A549 treated with GW870086 at 1 μM for 4 hours (cell line): ENCODE data around the gene CD33. TPM values are rescaled to one million over a fixed set of nuclear protein-coding genes. Genes with fewer than 3 reads are reported as not detected.

Source experiments
- total RNA-seq: library from RNA; stranded (reverse); fragments of 200-300 nt; extraction: Qiagen RNA extraction; gene quantifications from 5 replicates; pipeline ENCODE4 v1.2.3, GENCODE V29; 2022; ENCODE audit warnings: low read depth

Gene CD33
- total RNA-seq, result not detected in 5 replicates

DNA sequence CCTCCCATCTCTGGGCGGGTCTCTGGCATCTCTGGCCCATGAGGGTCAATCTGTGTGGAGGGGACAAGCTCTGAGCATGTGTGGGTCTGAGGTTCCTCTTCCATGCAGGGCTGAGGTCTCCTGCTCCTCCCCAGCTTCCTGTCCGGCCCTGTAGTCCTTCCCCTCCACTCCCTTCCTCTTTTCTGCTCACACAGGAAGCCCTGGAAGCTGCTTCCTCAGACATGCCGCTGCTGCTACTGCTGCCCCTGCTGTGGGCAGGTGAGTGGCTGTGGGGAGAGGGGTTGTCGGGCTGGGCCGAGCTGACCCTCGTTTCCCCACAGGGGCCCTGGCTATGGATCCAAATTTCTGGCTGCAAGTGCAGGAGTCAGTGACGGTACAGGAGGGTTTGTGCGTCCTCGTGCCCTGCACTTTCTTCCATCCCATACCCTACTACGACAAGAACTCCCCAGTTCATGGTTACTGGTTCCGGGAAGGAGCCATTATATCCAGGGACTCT lies at the start of gene CD33:
CD33 (plus strand) TSS at position 183 of the 496 bp plus-strand sequence; CDS start at position 222, 39 bp downstream.

DNA sequence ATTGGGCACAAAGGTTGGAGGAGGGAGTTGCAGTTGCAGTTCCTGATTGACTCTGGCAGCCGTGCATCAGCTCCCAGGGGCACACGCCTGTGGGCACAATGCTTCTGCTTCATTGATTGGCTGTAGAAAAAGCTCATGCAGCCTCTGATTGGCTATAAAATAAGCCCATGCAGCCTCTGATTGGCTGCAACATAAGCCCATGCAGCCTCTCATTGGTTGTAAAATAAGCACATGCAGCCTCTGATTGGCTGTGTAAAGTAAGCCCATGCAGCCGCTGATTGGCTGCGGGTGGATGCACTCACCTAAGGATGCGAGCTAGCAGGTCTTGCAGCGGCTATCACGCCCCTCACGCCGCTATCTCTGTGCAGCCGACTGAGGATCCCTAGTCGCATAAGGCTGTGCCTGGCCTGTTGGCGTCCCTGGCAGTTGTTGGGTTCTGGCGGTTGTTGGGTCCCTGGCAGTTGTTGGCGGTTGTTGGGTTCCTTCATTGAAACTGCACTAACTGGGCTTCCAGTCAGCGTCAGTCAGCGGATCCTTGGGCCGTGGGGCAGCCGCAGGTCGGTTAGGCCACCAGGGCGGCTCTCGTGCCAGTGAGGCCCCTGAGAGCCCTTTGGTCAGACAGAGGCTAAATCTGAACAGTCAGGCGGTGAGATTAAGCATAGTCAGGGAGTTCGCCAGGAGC lies 26.0 kb downstream of the CD33 start, which contains the start of gene SIGLECL1:
SIGLECL1 (plus strand) TSS at position 295 of the 682 bp plus-strand sequence. CDS start 12,993 bp downstream, outside the sequence.

Other genes starting within 250 kb of the CD33 start
- not detected in 5 replicates for gene KLK7, start 241.2 kb upstream of the CD33 start, total RNA-seq
- gene KLK8, start 223.5 kb upstream of the CD33 start, total RNA-seq, result not detected in 5 replicates
- gene KLK10, start 205.4 kb upstream of the CD33 start, total RNA-seq, result 0.32 to 0.98 TPM (median 0.45 TPM) in 5 replicates
- 0.63 TPM in 1 of 5 replicates, not detected in the others for gene KLK11, start 198.5 kb upstream of the CD33 start, total RNA-seq
- not detected in 5 replicates for gene KLK12, start 190.1 kb upstream of the CD33 start, total RNA-seq
- gene KLK13, start 160.0 kb upstream of the CD33 start, total RNA-seq, result 0.18 TPM in 1 of 5 replicates, not detected in the others
- gene KLK14, start 142.2 kb upstream of the CD33 start, total RNA-seq, result 0.32 to 0.71 TPM (median 0.42 TPM) in 5 replicates
- gene CTU1, start 116.7 kb upstream of the CD33 start, total RNA-seq, result 5.9 to 14.1 TPM (median 13.1 TPM) in 5 replicates
- gene SIGLEC9, start 100.2 kb upstream of the CD33 start, total RNA-seq, result 0.06 to 0.08 TPM in 2 of 5 replicates, not detected in the others
- gene SIGLEC7, start 82.8 kb upstream of the CD33 start, total RNA-seq, result not detected in 5 replicates
- not detected in 5 replicates for gene SIGLECL1, start 26.0 kb downstream of the CD33 start, total RNA-seq
- 0.06 to 0.08 TPM (median 0.06 TPM) in 3 of 5 replicates, not detected in the others for gene IGLON5, start 86.6 kb downstream of the CD33 start, total RNA-seq
- 10.7 to 14.9 TPM (median 14.4 TPM) in 5 replicates for gene VSIG10L, start 117.1 kb downstream of the CD33 start, total RNA-seq
- gene ETFB, start 141.3 kb downstream of the CD33 start, total RNA-seq, result 234 to 272 TPM (median 249 TPM) in 5 replicates
- gene CLDND2, start 143.9 kb downstream of the CD33 start, total RNA-seq, result 5.1 to 14.5 TPM (median 12.4 TPM) in 5 replicates
- gene NKG7, start 147.6 kb downstream of the CD33 start, total RNA-seq, result not detected in 5 replicates
- not detected in 5 replicates for gene LIM2, start 162.9 kb downstream of the CD33 start, total RNA-seq
- not detected in 5 replicates for gene C19orf84, start 165.5 kb downstream of the CD33 start, total RNA-seq
- 0.08 TPM in 1 of 5 replicates, not detected in the others for gene SIGLEC10, start 192.6 kb downstream of the CD33 start, total RNA-seq
- not detected in 5 replicates for gene SIGLEC8, start 233.4 kb downstream of the CD33 start, total RNA-seq